NCI-H748 (cell line): ENCODE results near the gene FLT3LG.

ENCODE experiments used
- DNase-seq: peaks from one replicate; lab custom pipeline; 2025; ENCODE audit not compliant: unreplicated experiment; lab: John Stamatoyannopoulos, UW

The FLT3LG gene

DNA sequence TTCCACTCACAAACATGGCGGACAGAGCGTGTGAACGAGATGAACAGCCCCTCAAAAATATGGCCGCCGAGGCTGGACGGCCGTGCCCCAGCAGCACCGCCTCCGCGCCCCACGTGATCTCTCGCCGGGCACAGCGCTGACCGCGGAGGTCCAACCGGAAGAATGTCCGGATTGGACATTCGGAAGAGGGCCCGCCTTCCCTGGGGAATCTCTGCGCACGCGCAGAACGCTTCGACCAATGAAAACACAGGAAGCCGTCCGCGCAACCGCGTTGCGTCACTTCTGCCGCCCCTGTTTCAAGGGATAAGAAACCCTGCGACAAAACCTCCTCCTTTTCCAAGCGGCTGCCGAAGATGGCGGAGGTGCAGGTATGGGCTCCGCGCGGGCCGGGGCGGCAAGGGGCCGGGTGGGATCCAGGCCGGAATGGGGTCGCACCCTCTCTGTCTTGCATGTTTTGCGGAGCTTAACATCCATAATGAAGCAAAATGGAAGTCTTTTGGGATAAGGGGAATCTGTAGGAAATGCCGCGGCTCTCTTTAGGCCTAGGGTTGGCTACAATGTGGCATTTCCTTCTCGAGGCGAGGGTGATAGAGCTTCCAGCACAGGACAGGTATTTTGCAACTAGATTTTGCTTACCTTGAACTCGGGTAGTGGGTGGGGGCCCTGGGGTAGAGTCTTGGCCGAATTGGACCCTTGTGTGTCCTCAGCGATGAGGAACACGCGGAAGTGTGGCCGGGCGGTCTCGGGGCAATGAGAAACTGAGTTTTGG lies 13.4 kb downstream of the FLT3LG start, which contains the start of gene RPL13A:
TSS of gene RPL13A (plus strand) at position 332 of the 769 bp plus-strand sequence. CDS start at position 354, 22 bp downstream.
- peak; percentile 100 for DNase-seq

DNA sequence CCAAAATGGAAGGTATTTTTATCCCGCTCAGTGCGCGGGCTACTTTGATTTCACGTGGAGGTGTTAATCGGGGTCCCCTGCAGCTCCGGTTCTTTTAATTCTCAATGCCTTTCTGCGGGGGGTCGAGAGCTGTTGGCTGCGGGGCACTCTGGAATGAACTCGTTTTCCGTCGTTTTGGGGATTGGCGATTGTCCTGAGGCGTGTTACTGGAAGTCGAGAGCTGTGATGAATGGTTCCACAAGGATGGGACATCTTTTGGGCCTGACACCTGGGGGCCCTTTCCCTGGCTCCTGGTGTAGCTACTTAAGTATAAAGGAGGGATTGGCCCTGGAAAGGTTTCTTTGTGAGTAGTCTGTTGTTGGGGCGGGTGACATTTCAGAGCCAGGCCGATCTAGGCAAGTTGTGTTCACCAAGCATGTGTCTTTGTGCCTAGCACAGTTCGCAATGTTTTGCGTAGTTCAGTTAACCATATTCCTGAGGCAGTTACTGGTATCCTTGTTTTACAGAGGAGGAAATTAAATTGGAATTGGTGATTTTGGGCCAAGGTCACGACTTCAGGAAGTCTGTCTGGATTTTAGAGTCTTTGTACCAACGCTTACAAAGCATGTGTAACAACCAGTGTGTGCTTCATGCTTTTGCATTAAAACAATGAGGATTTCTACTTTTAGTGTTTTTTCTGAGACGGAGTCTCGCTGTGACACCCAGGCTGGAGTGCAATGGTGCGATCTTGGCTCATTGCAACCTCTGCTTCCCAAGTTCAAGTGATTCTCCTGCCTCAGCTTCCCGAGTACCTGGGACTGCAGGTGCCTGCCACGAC lies 14.2 kb downstream of the FLT3LG start:
- DNase-seq = peak; percentile 40

DNA sequence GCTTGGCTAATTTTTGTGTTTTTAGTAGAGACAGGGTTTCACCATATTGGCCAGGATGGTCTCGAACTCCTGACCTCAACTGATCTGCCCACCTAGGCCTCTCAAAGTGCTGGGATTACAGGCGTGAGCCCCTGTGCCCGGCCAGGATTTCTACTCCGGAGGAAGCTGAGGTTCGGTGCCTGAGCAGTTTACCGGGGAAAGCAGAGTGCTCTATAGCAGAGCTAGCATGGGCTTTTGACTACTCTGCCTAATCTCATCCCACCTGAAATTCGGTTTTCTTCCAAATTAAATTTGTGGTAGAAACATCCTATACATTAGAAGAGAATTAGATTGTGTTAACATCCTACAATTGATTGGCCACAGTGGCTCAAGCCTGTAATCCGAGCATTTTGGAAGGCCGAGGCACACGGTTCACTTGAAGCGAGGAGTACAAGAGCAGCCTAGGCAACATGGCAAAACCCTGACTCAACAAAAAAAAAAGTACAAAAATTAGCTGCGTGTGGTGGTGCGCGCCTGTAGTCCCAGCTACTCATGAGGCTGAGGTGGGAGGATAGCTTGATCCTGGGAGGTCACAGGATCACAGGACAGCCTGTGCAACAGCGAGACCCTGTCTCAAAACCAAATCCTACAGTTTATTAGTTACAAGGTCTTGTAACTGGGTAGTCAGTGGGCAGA lies 15.0 kb downstream of the FLT3LG start:
- DNase-seq = no peak

DNA sequence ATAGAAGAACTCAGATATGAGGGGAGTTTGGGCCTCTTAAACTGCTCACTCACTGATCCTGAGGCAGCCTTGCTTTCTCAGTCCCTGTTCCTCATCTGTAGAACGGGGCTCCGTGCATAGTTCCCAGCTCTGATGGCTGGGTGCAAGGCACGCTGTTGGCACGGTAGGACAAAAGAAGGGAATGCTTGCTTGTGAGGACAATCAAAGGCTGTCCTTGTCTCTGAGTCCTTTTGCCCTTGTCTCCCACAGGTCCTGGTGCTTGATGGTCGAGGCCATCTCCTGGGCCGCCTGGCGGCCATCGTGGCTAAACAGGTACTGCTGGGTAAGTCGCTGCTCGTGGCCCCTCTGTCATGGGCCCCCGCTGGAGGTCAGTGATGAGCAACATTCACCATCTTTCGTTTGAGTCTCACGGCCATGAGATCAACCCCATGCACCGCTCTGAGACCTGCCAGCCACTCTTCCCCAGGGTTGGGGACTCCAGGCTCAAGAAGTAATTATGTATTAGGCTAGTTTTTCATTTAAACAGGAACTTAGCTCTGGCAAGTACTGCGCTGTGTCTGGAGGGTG lies 15.7 kb downstream of the FLT3LG start:
- DNase-seq = no peak

DNA sequence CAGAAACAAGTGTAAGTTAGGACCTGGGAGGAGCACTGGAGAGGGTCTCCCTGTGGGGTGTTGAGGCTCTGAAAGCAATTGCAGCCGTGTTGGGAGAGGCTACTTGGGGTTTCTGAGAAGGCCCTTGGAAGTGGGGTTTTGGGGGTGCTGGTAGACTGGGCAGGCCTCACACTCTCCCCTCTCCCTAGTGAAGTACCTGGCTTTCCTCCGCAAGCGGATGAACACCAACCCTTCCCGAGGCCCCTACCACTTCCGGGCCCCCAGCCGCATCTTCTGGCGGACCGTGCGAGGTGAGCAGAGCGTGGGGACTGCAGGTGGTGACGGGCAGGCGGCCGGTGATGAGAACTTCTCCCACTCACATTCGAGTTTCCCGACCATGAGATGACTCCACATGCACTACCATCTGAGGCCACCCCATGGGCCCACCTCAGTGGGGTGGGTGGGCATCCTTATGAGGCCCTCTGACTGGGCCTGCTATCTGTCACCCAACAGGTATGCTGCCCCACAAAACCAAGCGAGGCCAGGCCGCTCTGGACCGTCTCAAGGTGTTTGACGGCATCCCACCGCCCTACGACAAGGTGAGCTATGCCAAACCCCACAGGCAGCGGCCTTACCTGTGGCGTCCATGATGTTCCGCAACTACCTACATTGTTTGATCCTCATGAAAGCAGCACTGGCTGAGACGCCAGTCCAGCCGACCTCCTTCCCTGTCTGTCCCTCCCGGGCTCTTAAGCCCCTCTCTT lies 16.4 kb downstream of the FLT3LG start:
- DNase-seq = no peak

DNA sequence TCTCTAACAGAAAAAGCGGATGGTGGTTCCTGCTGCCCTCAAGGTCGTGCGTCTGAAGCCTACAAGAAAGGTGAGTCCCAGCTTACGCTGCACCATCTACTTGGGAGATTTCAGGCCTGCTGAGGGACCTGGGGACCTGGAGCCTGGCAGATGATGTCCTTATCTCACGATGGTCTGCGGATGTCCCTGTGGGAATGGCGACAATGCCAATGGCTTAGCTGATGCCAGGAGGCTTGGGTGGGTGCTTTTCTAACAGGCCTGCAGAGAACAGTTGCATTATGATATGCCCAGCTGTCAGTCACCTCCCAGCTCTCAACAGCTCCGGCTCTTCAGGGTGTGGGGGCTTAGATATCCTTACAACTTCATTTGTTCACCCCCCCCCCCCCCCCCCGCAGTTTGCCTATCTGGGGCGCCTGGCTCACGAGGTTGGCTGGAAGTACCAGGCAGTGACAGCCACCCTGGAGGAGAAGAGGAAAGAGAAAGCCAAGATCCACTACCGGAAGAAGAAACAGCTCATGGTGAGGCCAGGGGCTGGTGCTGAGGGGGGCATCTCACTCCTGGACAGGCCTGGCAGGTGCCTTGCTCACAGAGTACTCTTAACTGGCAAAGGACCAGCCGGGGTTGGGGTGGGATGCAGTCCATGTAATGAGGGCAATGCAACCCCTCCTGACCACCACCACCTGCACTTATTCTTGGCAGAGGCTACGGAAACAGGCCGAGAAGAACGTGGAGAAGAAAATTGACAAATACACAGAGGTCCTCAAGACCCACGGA lies 17.2 kb downstream of the FLT3LG start:
- DNase-seq = no peak

DNA sequence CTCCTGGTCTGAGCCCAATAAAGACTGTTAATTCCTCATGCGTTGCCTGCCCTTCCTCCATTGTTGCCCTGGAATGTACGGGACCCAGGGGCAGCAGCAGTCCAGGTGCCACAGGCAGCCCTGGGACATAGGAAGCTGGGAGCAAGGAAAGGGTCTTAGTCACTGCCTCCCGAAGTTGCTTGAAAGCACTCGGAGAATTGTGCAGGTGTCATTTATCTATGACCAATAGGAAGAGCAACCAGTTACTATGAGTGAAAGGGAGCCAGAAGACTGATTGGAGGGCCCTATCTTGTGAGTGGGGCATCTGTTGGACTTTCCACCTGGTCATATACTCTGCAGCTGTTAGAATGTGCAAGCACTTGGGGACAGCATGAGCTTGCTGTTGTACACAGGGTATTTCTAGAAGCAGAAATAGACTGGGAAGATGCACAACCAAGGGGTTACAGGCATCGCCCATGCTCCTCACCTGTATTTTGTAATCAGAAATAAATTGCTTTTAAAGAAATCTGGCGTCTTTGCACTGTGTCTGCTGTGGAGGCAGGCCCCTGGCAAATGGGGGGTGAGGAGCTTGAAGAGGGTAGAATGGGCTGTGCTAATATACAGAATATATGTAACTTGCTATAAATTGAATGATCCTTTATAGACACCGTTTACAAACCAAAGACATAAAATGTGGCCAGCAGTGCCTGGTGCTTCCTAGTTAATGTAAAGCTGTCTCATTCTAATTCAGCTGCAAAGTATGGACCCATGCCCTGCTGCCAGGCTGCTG lies 18.0 kb downstream of the FLT3LG start:
- DNase-seq = no peak

DNA sequence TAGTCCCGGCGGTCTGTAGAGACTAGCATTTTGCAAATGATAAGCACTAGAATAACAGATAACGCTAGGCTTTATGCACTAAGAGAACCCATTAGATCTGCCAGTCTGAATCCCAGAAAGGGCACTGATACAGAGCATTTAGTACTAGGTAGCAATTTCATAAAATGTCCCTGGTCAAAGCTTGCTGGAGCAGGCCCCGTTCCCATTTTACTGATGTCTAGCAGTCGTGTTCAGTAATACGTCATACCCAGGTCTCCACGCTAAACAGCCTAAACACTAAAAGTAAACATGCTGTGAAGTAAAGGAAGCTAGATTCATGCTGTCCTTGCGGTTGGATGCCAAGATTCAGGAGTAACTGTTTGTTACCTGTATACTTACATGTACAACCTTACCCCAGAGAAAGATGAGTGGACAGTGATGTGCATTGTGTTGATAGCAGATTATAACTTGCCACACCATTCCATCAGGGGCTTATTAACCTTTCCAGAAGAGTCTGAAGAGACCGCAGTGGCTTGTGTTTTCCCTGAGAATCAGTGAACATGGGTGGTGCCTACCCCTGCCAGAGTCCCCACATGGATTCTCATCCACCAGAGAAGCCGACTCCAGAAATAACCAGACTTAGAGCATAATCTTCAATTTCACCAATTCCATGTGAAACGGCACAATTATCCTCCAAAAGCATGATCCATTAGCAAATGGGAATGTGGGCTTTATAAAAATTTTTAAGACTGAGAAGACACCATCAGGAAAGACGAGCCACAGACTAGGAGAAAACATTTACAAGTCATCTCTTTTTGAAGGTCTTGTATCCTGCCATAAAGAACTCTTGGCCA lies 18.8 kb downstream of the FLT3LG start:
- DNase-seq = no peak

DNA sequence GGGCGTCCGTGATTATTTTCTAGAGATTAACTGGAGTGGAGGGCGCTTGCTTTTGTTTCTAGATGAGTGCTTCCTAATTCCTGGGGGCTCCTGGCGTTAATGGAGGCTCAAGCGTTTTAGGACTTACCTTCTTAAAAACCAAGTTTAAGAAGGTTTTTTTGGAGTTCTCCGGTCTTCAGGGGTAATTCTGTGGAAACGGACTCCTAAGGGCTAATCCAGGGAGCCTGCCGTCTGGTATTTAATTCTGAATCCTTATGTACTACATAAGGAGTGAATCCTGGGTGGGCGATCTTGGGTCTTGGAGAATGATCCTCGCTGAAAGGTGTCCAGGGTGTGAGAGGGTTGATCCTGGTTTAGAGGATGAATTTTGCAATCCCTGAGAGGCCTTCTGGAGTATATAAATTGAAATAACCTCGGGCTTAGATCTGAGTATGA lies 22.6 kb downstream of the FLT3LG start:
- DNase-seq = no peak

DNA sequence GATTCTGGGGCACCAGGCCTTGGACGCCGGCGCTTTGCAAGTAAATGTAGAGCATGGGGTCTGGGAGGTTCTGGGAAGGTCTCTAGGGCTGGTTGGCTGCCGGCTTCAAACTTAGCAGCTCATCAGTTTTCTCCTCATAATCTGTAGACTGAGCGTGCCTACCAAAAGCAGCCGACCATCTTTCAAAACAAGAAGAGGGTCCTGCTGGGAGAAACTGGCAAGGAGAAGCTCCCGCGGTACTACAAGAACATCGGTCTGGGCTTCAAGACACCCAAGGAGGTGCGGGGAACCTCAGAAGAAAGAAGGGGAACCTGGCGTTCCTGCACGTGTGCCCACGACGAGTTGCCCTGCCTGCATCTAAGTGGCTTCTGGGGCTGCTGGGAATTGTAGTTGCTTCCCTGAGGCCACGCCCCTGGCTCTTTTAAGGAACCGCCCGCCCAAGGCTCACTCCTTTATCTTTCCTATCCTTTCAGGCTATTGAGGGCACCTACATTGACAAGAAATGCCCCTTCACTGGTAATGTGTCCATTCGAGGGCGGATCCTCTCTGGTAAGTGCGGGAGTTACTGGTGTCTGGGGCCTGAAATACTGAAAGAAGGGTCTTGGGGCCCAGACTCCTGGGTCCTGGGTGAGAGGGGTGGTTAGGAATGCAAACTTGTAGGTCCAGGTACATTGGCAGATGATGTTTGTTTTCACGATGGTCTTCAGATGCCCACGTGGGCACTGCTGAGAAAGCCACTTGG lies 23.2 kb downstream of the FLT3LG start:
- peak; percentile 49 for DNase-seq

DNA sequence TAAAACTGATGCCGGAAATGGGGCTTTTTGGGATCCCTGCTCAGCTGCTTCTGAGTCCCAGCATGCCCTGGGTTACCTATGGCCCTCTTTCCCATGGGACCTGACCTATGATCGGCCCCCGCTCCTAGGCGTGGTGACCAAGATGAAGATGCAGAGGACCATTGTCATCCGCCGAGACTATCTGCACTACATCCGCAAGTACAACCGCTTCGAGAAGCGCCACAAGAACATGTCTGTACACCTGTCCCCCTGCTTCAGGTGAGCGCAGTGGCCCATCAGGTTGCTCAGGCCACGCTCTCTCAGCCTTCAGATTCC lies 23.7 kb downstream of the FLT3LG start:
- DNase-seq = no peak

DNA sequence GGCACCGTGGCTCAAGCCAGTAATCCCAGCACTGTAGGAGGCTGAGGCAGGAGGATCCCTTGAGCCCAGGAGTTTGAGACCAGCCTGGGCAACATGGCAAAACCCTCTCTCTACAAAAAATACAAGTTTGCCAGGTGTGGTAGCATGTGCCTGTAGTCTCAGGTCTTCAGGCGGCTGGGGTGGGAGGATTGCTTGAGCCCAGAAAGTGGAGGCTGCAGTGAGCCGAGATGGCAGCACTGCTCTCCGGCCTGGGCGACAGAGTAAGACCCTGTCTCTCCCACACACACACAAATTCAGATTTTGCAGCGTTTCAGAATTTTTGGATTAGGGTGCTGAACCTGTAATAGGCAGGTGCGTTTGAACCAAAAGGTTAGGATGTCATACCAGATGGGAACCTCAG lies 24.5 kb downstream of the FLT3LG start:
- DNase-seq = no peak

DNA sequence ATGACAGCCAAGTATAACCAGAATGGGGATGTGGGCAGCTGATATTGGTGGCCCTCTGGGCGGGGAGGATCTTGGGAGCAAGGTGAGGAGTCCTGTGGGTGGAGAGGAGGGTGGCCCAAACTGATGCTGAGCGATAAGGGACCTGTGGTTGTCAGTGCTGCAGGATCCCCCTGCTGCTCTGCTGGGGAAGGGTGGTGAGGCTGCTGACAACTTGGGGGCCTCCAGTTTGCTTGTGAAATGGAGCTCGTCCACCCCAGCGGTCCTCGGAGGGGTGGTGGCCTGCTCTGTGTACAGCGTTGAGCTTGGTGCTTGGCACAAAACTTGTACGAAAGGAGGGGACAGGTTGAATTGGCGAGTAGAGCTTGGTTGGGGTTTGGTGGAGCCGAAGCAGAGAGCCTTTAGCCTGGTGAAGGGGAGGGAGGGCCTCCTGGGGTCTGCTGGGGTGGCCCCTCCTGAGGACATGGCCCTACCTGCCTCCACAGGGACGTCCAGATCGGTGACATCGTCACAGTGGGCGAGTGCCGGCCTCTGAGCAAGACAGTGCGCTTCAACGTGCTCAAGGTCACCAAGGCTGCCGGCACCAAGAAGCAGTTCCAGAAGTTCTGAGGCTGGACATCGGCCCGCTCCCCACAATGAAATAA lies 25.1 kb downstream of the FLT3LG start:
- no peak for DNase-seq

DNA sequence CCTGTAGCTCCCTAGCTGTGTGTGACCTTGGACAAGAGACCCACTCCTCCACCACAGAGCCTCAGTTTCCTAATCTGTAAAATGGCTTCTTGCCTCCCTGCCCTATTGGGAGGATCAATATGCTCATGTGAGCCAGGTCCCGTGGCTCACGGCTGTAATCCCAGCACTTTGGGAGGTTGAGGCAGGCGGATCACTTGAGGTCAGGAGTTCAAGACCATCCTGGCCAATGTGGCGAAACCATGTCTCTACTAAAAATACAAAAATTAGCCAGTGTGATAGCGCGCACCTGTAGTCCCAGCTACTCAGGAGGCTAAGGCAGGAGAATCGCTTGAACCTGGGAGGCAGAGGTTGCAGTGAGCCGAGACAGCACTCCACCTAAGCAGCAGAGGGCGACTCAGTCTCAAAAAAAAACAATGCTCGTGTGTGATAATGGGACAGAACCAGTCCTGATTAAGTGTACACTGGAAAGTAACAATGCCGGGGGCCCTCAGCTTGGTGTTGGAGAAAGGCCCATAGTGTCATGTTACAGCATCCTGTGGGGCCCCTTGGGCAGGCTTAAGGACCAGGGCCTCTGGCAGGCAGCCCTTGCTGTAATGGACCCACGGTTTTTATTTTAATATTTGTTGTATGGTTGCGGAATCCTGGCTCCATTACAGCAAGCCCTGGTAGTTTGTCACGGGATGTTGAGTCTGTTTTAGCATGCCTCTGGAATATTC lies 29.0 kb downstream of the FLT3LG start:
- peak; percentile 78 for DNase-seq

DNA sequence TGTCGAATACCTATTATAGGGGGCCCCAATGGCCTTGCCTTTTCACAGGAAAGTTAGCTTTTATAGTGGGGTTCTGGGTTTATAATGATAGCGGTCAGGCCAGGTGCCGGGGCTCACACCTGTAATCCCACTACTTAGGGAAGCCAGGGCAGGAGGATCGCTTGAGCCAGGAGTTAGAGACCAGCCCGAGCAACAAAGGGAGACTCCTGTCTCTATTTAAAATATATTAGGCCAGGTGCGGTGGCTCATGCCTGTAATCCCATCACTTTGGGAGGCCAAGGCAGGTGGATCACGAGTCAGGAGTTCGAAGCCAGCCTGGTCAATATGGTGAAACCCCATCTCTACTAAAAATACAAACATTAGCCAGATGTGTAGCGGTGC lies 29.6 kb downstream of the FLT3LG start:
- DNase-seq = no peak

DNA sequence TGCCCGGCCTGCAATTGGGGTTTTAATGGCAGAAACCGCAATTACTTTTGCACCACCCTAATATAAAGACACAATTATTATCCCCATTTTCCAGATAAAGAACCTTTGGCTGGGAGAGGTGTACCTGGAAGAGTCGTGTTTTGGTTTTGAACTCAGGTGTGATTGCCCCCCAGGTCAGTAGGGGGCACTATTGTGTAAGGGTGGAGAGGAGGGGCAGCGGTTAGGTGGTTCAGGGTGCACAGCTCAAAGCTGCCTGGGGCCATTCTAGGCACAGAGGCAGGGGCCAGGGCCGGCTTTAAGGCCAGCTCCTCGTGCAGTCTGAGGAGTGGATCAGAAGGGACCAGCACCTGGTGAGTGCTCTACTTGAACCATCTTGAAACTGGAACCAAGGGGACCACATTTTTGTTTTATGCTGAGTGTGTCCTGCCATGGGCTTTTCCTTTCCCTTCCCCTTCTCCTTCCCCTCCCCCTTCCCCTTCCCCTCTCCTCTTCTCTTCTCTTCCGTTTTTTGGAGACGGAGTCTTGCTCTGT lies 32.6 kb downstream of the FLT3LG start:
- peak; percentile 77 for DNase-seq
